DND-41 (cell line): ENCODE measurements around the gene BTNL3.

Experiments
- EZH2 ChIP-seq: IDR thresholded peaks from 3 replicates; pipeline ENCODE4 v1.6.1; 2012; ENCODE audit warnings: borderline replicate concordance, low read depth, mild to moderate bottlenecking, moderate library complexity, low read length, inconsistent platforms; ENCODE audit not compliant: severe bottlenecking
- TF ChIP-seq, protein P1 (sequence below): IDR thresholded peaks from 2 replicates; pipeline ENCODE4 v1.5.1; 2012; ENCODE audit warnings: borderline replicate concordance, low read length, moderate library complexity, mild to moderate bottlenecking; ENCODE audit not compliant: poor library complexity, severe bottlenecking; ENCODE audit errors: extremely low read depth

DNA sequence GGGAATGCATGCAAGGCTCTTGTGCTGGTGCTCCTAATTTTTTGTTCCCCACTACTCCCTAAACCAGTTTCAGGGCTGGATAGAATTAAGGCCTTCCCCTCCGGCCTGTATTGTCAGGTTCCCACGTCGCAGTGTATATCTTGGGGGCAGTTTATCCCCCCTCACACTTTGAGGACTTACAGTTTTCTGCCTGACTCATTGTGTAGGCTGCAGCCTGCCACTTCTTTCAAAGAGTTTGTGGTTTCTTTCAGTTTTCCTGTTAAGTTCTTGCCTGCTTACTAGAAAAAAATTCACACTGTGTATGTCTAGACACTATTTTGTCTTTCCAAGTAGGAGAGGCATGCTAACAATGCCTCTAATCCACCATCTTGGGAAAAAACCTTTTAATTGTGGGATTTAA lies 28.4 kb upstream of the BTNL3 start:
- TF ChIP-seq, protein P1, sequence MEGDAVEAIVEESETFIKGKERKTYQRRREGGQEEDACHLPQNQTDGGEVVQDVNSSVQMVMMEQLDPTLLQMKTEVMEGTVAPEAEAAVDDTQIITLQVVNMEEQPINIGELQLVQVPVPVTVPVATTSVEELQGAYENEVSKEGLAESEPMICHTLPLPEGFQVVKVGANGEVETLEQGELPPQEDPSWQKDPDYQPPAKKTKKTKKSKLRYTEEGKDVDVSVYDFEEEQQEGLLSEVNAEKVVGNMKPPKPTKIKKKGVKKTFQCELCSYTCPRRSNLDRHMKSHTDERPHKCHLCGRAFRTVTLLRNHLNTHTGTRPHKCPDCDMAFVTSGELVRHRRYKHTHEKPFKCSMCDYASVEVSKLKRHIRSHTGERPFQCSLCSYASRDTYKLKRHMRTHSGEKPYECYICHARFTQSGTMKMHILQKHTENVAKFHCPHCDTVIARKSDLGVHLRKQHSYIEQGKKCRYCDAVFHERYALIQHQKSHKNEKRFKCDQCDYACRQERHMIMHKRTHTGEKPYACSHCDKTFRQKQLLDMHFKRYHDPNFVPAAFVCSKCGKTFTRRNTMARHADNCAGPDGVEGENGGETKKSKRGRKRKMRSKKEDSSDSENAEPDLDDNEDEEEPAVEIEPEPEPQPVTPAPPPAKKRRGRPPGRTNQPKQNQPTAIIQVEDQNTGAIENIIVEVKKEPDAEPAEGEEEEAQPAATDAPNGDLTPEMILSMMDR, result no peak
- TF ChIP-seq EZH2, result no peak
